H1 (cell line): ENCODE measurements around the gene CADPS.

Source experiments
- ATF2 ChIP-seq: IDR thresholded peaks from 2 replicates; pipeline ENCODE4 v1.6.1; 2012; ENCODE audit warnings: low read length, inconsistent platforms
- BCL11A ChIP-seq, 2 experiments: IDR thresholded peaks; one replicate each; pipeline ENCODE4 v1.6.1; 2011; ENCODE audit warnings: low read depth in 2 of 2, low read length in 2 of 2, mild to moderate bottlenecking in 2 of 2
- CTCF ChIP-seq, 3 experiments: IDR thresholded peaks; 1 replicate in 2 of 3; 2 replicates in 1 of 3; pipeline versions ENCODE4 v1.5.1 to v1.6.1; 2011; ENCODE audit warnings: low read length in 3 of 3, mild to moderate bottlenecking in 3 of 3, inconsistent platforms in 2 of 3, low read depth in 1 of 3, moderate library complexity in 1 of 3; ENCODE audit not compliant: insufficient read depth in 1 of 3; ENCODE audit errors: control extremely low read depth in 1 of 3
- EZH2 ChIP-seq: fragments of 200-600 bp; sonication (generic); IDR thresholded peaks from 2 replicates; pipeline ENCODE4 v1.7.1; 2012; ENCODE audit warnings: low read depth, mild to moderate bottlenecking, moderate library complexity, low read length, inconsistent platforms; ENCODE audit not compliant: severe bottlenecking
- POLR2A ChIP-seq, 2 experiments: IDR thresholded peaks; 1 replicate in 1 of 2; 2 replicates in 1 of 2; pipeline ENCODE4 v1.6.1; 2011; ENCODE audit warnings: low read depth in 2 of 2, low read length in 2 of 2, mild to moderate bottlenecking in 2 of 2; ENCODE audit errors: control extremely low read depth in 1 of 2
- POLR2AphosphoS5 ChIP-seq: IDR thresholded peaks from 2 replicates; pipeline ENCODE4 v1.6.1; 2011; ENCODE audit warnings: low read depth, low read length
- RAD21 ChIP-seq, 2 experiments: IDR thresholded peaks in 1 of 2; conservative IDR thresholded peaks in 1 of 2; 2 replicates each; pipeline ENCODE4 v1.6.1; 2011; ENCODE audit warnings: low read depth in 2 of 2, low read length in 2 of 2, improper control_type of control experiment in 1 of 2, inconsistent platforms in 1 of 2, mild to moderate bottlenecking in 1 of 2, moderate library complexity in 1 of 2
- SIN3A ChIP-seq, 2 experiments: IDR thresholded peaks in 1 of 2; conservative IDR thresholded peaks in 1 of 2; 2 replicates each; pipeline ENCODE4 v1.6.1; 2011 to 2012; ENCODE audit warnings: low read length in 2 of 2, improper control_type of control experiment in 1 of 2, low read depth in 1 of 2, mild to moderate bottlenecking in 1 of 2
- TAF7 ChIP-seq: optimal IDR thresholded peaks from 2 replicates; pipeline ENCODE3; 2011; ENCODE audit warnings: low read depth, mild to moderate bottlenecking, inconsistent platforms, low read length, moderate library complexity, borderline replicate concordance
- TCF12 ChIP-seq: IDR thresholded peaks from 2 replicates; pipeline ENCODE4 v1.6.1; 2011; ENCODE audit warnings: low read depth, mild to moderate bottlenecking, low read length
- ZNF274 ChIP-seq: IDR thresholded peaks from 2 replicates; pipeline ENCODE4 v1.7.0; 2012; ENCODE audit warnings: low read length, borderline replicate concordance; ENCODE audit errors: extremely low read depth

GRCh38 chr3:62732183-62732904, 142.9 kb downstream of the CADPS start:
- TF ChIP-seq POLR2AphosphoS5 (no peak), BCL11A (IDR thresholded peaks at IDR 0.05; ENCODE audit: low read depth in 2 of 2, low read length in 2 of 2) (no peak), EZH2 (no peak), CTCF (IDR thresholded peaks at IDR 0.05; ENCODE audit: control extremely low read depth in 1 of 3, insufficient read depth in 1 of 3, low read depth in 1 of 3, low read length in 3 of 3) (no peak), POLR2A (IDR thresholded peaks at IDR 0.05; ENCODE audit: control extremely low read depth in 1 of 2, low read depth in 2 of 2, low read length in 2 of 2) (no peak), TAF7 (no peak), ZNF274 (no peak), SIN3A (conservative IDR thresholded peaks at IDR 0.05 in 1 of 2, IDR thresholded peaks at IDR 0.05 in 1 of 2; ENCODE audit: low read depth in 1 of 2, low read length in 2 of 2) (no peak), RAD21 (IDR thresholded peaks at IDR 0.05 in 1 of 2, conservative IDR thresholded peaks at IDR 0.05 in 1 of 2; ENCODE audit: low read depth in 2 of 2, low read length in 2 of 2) (no peak), ATF2 (no peak), TCF12 (no peak)
